GM12878 (cell line): ENCODE results near the gene TEDC1. TPM values are rescaled to one million over a fixed set of nuclear protein-coding genes. Genes with fewer than 3 reads are reported as not detected.
"Not testable (repeated sequence)": the region's sequence is repeated elsewhere in the genome, so short reads cannot be mapped to it uniquely, and the experiment has no call there.

Source experiments
- ATAC-seq: fragments of 200-7000 bp; cut with Tn5 transposase; 3 replicates; pipeline ENCODE4 v1.9.1; 2020; ENCODE audit warnings: mild to moderate bottlenecking, moderate library complexity
- BruUV-seq: library from RNA; stranded (reverse); fragments of 400-500 nt; replicated peaks from 2 replicates; lab custom pipeline; 2021; lab: Mats Ljungman, UMichigan
- CTCF ChIA-PET: fragments of 300-600 bp; sonication (Branson Sonifier 250); formaldehyde crosslinking; extraction: SDS; loops from one replicate; lab custom pipeline; 2021; ENCODE audit warnings: inconsistent platforms; lab: Yijun Ruan, JAX
- POLR2A ChIA-PET: fragments of 350-600 bp; formaldehyde crosslinking; extraction: SDS; loops from one replicate; lab custom pipeline; 2021; ENCODE audit warnings: inconsistent platforms; lab: Charles Lee
- RAD21 ChIA-PET: fragments of 300-600 bp; sonication (Branson Sonifier 250); formaldehyde crosslinking; loops from one replicate; lab custom pipeline; 2023; ENCODE audit warnings: antibody characterized with exemption; ENCODE audit not compliant: unreplicated experiment; lab: Charles Lee
- SMC1A ChIA-PET: fragments of 300-600 bp; sonication (Branson Sonifier 250); formaldehyde crosslinking; loops from one replicate; lab custom pipeline; 2023; ENCODE audit not compliant: unreplicated experiment, uncharacterized antibody; lab: Charles Lee
- DNase-seq: peaks from one replicate; pipeline ENCODE4 v3.0.0-alpha.2; 2011; ENCODE audit warnings: low read depth, low spot score
- FAIRE-seq: peaks from 3 replicates; lab custom pipeline; 2011; peaks lifted over from hg19 to GRCh38; lab: Jason Lieb, UNC
- H2AFZ ChIP-seq: 2 replicates; pipeline ENCODE4 v1.6.0; 2011; ENCODE audit warnings: low read depth, low read length, control low read depth; ENCODE audit not compliant: control insufficient read depth
- H3K27ac ChIP-seq: 2 replicates; pipeline ENCODE4 v1.5.1; 2011; ENCODE audit warnings: control low read depth; ENCODE audit not compliant: control insufficient read depth, insufficient read depth
- H3K27me3 ChIP-seq, 2 experiments: replicated peaks in 1 of 2; 2 replicates each; pipeline versions ENCODE4 v1.6.0 to v1.6.1; 2011; ENCODE audit warnings: low read length in 1 of 2; ENCODE audit not compliant: control insufficient read depth in 2 of 2, insufficient read depth in 2 of 2
- H3K36me3 ChIP-seq, 2 experiments: 2 replicates each; pipeline ENCODE4 v1.5.1; 2011; ENCODE audit warnings: low read length in 1 of 2; ENCODE audit not compliant: control insufficient read depth in 2 of 2, insufficient read depth in 2 of 2
- H3K4me1 ChIP-seq: 2 replicates; pipeline ENCODE4 v1.6.1; 2011; ENCODE audit warnings: mild to moderate bottlenecking, low read length, moderate library complexity, mixed read lengths; ENCODE audit not compliant: control insufficient read depth, insufficient read depth
- H3K4me2 ChIP-seq: 2 replicates; pipeline ENCODE4 v1.6.0; 2011; ENCODE audit warnings: control low read depth; ENCODE audit not compliant: control insufficient read depth, insufficient read depth
- H3K4me3 ChIP-seq: fragments of 200-600 bp; sonication (generic); 2 replicates; pipeline ENCODE4 v1.5.1; 2016
- H3K79me2 ChIP-seq: 2 replicates; pipeline ENCODE4 v1.6.0; 2011; ENCODE audit warnings: low read length; ENCODE audit not compliant: control insufficient read depth, insufficient read depth
- H3K9ac ChIP-seq: 2 replicates; pipeline ENCODE4 v1.8.0; 2011; ENCODE audit warnings: low read length, control low read depth, mixed read lengths; ENCODE audit not compliant: control insufficient read depth, insufficient read depth
- H3K9me3 ChIP-seq: replicated peaks from 3 replicates; pipeline ENCODE4 v1.5.1; 2011; ENCODE audit warnings: mild to moderate bottlenecking, low read length; ENCODE audit not compliant: control insufficient read depth, insufficient read depth
- H4K20me1 ChIP-seq: 2 replicates; pipeline ENCODE4 v1.6.0; 2011; ENCODE audit not compliant: control insufficient read depth, insufficient read depth
- ASH2L ChIP-seq: fragments of 300-600, 200-600 bp; sonication (generic); IDR thresholded peaks from 2 replicates; pipeline ENCODE4 v1.6.1; 2017; ENCODE audit warnings: low read depth, mild to moderate bottlenecking, borderline replicate concordance
- BHLHE40 ChIP-seq, 2 experiments: fragments of 450-650 bp in 1 of 2; IDR thresholded peaks; 2 replicates each; pipeline ENCODE4 v1.6.1; 2011 to 2017; ENCODE audit warnings: low read depth in 2 of 2, borderline replicate concordance in 1 of 2, improper control_type of control experiment in 1 of 2, low read length in 1 of 2, mild to moderate bottlenecking in 1 of 2
- ETV6 ChIP-seq, 2 experiments: fragments of 450-650 bp in 1 of 2; IDR thresholded peaks in 1 of 2; conservative IDR thresholded peaks in 1 of 2; 2 replicates each; pipeline ENCODE4 v1.6.1; 2014; ENCODE audit warnings: antibody characterized with exemption in 1 of 2, borderline replicate concordance in 1 of 2, low read depth in 1 of 2, mild to moderate bottlenecking in 1 of 2, moderate library complexity in 1 of 2
- MYB ChIP-seq: fragments of 150-350 bp; IDR thresholded peaks from 2 replicates; pipeline ENCODE4 v1.6.1; 2014; ENCODE audit warnings: mild to moderate bottlenecking, low read depth, low read length, borderline replicate concordance
- NRF1 ChIP-seq: conservative IDR thresholded peaks from 2 replicates; pipeline ENCODE4 v1.6.1; 2011; ENCODE audit warnings: mild to moderate bottlenecking, low read depth, low read length, improper control_type of control experiment
- PAX5 ChIP-seq: IDR thresholded peaks from 2 replicates; pipeline ENCODE4 v1.6.1; 2011; ENCODE audit warnings: low read depth, low read length, borderline replicate concordance
- PAX8 ChIP-seq: fragments of 450-650 bp; IDR thresholded peaks from 2 replicates; pipeline ENCODE4 v1.6.1; 2017; ENCODE audit warnings: mild to moderate bottlenecking, moderate library complexity
- PBX3 ChIP-seq: IDR thresholded peaks from 2 replicates; pipeline ENCODE4 v1.6.1; 2011; ENCODE audit warnings: mild to moderate bottlenecking, low read depth, low read length, moderate library complexity; ENCODE audit not compliant: insufficient replicate concordance
- POLR2A ChIP-seq: IDR thresholded peaks from 2 replicates; pipeline ENCODE4 v1.6.1; 2011; ENCODE audit warnings: low read depth, mild to moderate bottlenecking, low read length
- REST ChIP-seq: IDR thresholded peaks from 2 replicates; pipeline ENCODE4 v1.6.1; 2012; ENCODE audit warnings: mild to moderate bottlenecking, low read depth, low read length
- RUNX3 ChIP-seq: IDR thresholded peaks from 2 replicates; pipeline ENCODE4 v1.6.1; 2012; ENCODE audit warnings: low read length, inconsistent platforms
- SIN3A ChIP-seq: IDR thresholded peaks from 2 replicates; pipeline ENCODE4 v1.6.1; 2012; ENCODE audit warnings: low read depth, low read length, improper control_type of control experiment
- TCF7 ChIP-seq: IDR thresholded peaks from 2 replicates; pipeline ENCODE4 v1.6.1; 2014; ENCODE audit warnings: antibody characterized with exemption, borderline replicate concordance
- ZNF207 ChIP-seq: fragments of 450-650 bp; IDR thresholded peaks from 2 replicates; pipeline ENCODE4 v1.6.1; 2014; ENCODE audit warnings: antibody characterized with exemption, mild to moderate bottlenecking, borderline replicate concordance
- WGBS: methylation state at CpG from one replicate; pipeline ENCODE4 v1.1.6; 2016; ENCODE audit warnings: low lambda C conversion rate; ENCODE audit not compliant: insufficient replicate concordance, insufficient coverage; ENCODE audit errors: missing lambda C conversion rate; 5-methylcytosine and 5-hydroxymethylcytosine counted together
- in situ Hi-C: fragments of 300-500 bp; cut with MboI; formaldehyde crosslinking; loops from 9 replicates; pipeline ENCODE4 v1.14.3; 2018; ENCODE audit warnings: mixed read lengths
- intact Hi-C: fragments of 100-400 bp; cut with micrococcal nuclease; formaldehyde crosslinking; loops from one replicate; pipeline ENCODE4 v1.14.2; 2022; ENCODE audit not compliant: unreplicated experiment
- polyA plus RNA-seq, 11 experiments: library from polyadenylated mRNA; depleted of rRNA in 4 of 11; unstranded in 6 of 11; stranded (reverse) in 5 of 11; fragments of >200 nt; fragmentation: Nextera tagmentation in 4 of 11; fragmentation: Illumina TruSeq in 1 of 11; extraction: Ambion mirVana in 4 of 11; extraction: Trizol in 1 of 11; gene quantifications; 1 replicate in 1 of 11; 2 replicates in 10 of 11; pipeline versions ENCODE4 v1.2.1 to v1.2.3, GENCODE V29; 2011 to 2016; ENCODE audit warnings: inconsistent platforms in 2 of 11, missing spikeins in 2 of 11, low read depth in 1 of 11
- total RNA-seq, 4 experiments: library from RNA; depleted of rRNA in 3 of 4; stranded (reverse); fragments of >200 nt in 3 of 4; fragmentation: Illumina TruSeq in 1 of 4; extraction: Trizol in 1 of 4; gene quantifications; 2 replicates each; pipeline versions ENCODE4 v1.2.1 to v1.2.3, GENCODE V29; 2013 to 2021

Gene TEDC1
- total and polyA plus RNA-seq, 10 of the 15 experiments (the other 5 are each of a cell fraction or from before 2014, with no cell fraction given) = 0.19 to 34.2 (median 14.5) TPM

- H3K4me2 ChIP-seq, intact Hi-C loops, H3K4me1 ChIP-seq, H4K20me1 ChIP-seq, FAIRE-seq, H3K27me3 ChIP-seq, SMC1A ChIA-PET, H2AFZ ChIP-seq, H3K9me3 ChIP-seq, H3K27ac ChIP-seq, POLR2A ChIA-PET, RAD21 ChIA-PET, DNase-seq, BruUV-seq, H3K36me3 ChIP-seq, H3K4me3 ChIP-seq, CTCF ChIA-PET, ATAC-seq, H3K79me2 ChIP-seq, in situ Hi-C loops, H3K9ac ChIP-seq: not testable (repeated sequence)
- WGBS = 85% methylated on average over 16 of the region's 24 CpGs
Observed at GRCh38 chr14:105547072-105547471, 56.0 kb downstream of the TEDC1 start.

GRCh38 chr14:105547741-105548169, 56.7 kb downstream of the TEDC1 start:
- Histone ChIP-seq H2AFZ (no peak overlapping the region), H3K27me3 (no peaks in the 10 kb centered on the region; a peak in 1 of 4 replicates), H3K4me3 (no peak overlapping the region), H3K27ac (no peak overlapping the region), H3K4me1 (no peaks in the 10 kb centered on the region), H3K9ac (no peak overlapping the region), H3K9me3 (no peaks in the 10 kb centered on the region; the same call in 1 of the 3 replicates), H3K36me3 (no peaks in the 10 kb centered on the region), H3K4me2 (no peak overlapping the region), H4K20me1 (no peaks in the 10 kb centered on the region), H3K79me2 (no peaks in the 10 kb centered on the region)
- CTCF ChIA-PET = interaction anchor here (0.8 to 2.1 kb wide), 4 partner anchors 10 to 870 kb away, joined by 3 to 9 read pairs (median 8); no protein-coding TSS in a partner anchor
- ATAC-seq = no peak
- DNase-seq = no peak
- WGBS = 89% methylated on average over 31 of the region's 38 CpGs
- BruUV-seq = no TSS peak
- no peak for FAIRE-seq
- intact Hi-C loops = no loop called here
- SMC1A ChIA-PET = no interaction called here
- POLR2A ChIA-PET = no interaction called here
- in situ Hi-C loops = no loop called here
- RAD21 ChIA-PET = no interaction called here
- TF ChIP-seq ZNF207 (no peak), ASH2L (no peak), MYB (no peak), REST (no peak), TCF7 (no peak), POLR2A (no peak), BHLHE40 (IDR thresholded peaks at IDR 0.05; ENCODE audit: borderline replicate concordance in 1 of 2, low read depth in 2 of 2, low read length in 1 of 2) (no peak), PAX8 (no peak), PBX3 (no peak), RUNX3 (no peak), PAX5 (no peak), NRF1 (no peak), SIN3A (no peak), ETV6 (conservative IDR thresholded peaks at IDR 0.05 in 1 of 2, IDR thresholded peaks at IDR 0.05 in 1 of 2; ENCODE audit: borderline replicate concordance in 1 of 2, low read depth in 1 of 2) (no peak)
